SK-N-MC (cell line): ENCODE data around the gene COL20A1.

Experiments used
- DNase-seq: peaks from one replicate; pipeline ENCODE4 v3.0.0-alpha.2; 2011; ENCODE audit warnings: low read depth, low spot score
- H3K27ac ChIP-seq: fragments of 200-600 bp; sonication (generic); 2 replicates; pipeline ENCODE4 v1.5.1; 2016; ENCODE audit warnings: mixed run types
- H3K36me3 ChIP-seq: fragments of 200-600 bp; sonication (generic); 2 replicates; pipeline ENCODE4 v1.6.1; 2017; ENCODE audit warnings: antibody characterized with exemption, low read length, mixed read lengths; ENCODE audit not compliant: insufficient read depth
- H3K4me3 ChIP-seq: fragments of 200-600 bp; sonication (generic); 2 replicates; pipeline ENCODE4 v1.5.1; 2016
- H3K9ac ChIP-seq: fragments of 200-600 bp; sonication (generic); 2 replicates; pipeline ENCODE4 v1.8.0; 2017; ENCODE audit warnings: mixed run types, mixed read lengths; ENCODE audit not compliant: insufficient read length
- H3K9me3 ChIP-seq: fragments of 200-600 bp; sonication (generic); 2 replicates; pipeline ENCODE4 v1.6.1; 2017; ENCODE audit warnings: low read depth, mild to moderate bottlenecking, antibody characterized with exemption, low read length, moderate library complexity, mixed read lengths
- EZH2 ChIP-seq: fragments of 200-600 bp; sonication (generic); IDR thresholded peaks from one replicate; pipeline ENCODE4 v1.6.1; 2017; ENCODE audit warnings: antibody characterized with exemption
- FOXP2 ChIP-seq: optimal IDR thresholded peaks from 2 replicates; pipeline ENCODE3; 2011; ENCODE audit warnings: mild to moderate bottlenecking, moderate library complexity; ENCODE audit not compliant: insufficient read depth; ENCODE audit errors: extremely low read length, control extremely low read depth
- POLR2AphosphoS5 ChIP-seq: IDR thresholded peaks from 2 replicates; pipeline ENCODE4 v1.6.1; 2012; ENCODE audit warnings: mild to moderate bottlenecking, low read depth, low read length, borderline replicate concordance

Gene COL20A1

DNA sequence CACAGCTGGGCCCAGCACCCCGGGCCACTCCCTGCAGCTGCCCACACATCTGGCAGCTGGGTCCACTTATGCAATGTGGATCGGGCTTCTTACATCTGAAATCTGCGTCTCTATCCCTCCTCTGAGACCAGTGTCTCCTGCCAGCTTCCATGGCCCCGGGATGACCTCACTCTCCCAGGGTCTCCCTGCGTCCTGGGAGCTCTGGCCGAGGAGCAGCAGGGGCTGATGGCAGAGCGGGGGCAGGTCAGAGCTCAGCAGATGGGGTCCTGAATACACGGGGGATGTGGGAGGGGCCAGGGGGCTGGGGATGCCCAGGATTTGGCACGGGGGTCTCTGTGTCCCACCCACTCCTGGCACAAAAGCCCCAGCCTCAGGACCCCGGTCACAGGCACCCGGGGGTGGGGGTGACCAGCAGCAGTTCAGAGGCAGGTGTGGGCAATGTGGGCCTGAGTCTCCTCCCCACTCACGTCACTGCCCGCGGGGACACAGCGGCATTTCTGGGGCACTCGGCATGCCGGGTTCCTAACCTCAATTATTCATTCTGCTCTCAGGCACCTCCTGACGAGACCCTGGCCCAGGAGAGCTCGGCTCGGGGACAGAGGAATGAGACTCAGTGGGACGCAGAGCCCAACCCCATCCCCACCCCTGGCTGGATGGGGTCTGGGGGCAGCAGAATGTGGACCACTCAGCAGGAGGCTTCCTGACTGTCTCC is 51.8 kb downstream of the COL20A1 start:
- Histone ChIP-seq H3K36me3 (no peaks in the 10 kb centered on the region), H3K9ac (no peak overlapping the region), H3K9me3 (no peaks in the 10 kb centered on the region), H3K27ac (no peak overlapping the region), H3K4me3 (no peak overlapping the region)
- DNase-seq: no peak
- TF ChIP-seq POLR2AphosphoS5: no peak
- no peak for TF ChIP-seq EZH2
- TF ChIP-seq FOXP2: no peak

DNA sequence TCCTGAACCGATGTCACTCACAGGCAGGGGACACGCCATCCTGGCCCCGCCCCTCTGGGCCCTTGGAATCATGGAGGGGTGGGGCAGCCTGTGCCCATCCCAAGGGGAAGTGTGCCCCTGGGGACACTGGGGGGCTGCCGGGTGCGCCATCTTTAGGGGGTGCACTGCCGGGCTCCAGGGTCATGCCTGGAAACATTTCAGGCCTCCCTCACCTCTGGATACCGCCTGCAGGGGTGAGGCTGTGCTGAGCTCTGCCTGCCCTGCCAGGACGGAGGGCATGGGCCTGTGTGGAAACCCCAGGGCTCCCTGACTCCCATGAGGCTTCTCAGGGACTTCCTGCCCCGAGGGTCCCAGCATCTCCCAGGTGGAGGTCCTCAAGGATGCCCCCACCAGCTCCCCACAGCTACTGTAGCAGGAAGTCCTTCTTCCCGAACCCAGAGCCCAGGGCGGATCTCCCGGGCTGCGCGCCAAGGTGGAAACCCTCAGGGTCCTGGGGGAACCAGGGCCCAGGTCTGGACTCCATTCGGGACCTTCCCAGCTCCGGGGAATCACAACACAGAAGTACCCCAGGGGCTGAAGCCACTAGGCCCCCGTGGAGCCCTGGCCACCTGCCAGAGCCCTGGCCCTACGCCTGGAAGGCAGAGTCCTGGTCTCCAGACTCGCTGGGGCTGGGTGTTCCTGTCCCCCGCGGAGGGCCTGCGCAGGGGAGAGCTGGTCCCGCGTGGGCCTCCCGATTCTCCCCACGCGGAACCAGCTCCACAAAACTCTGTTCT is 52.5 kb downstream of the COL20A1 start:
- Histone ChIP-seq H3K9me3 (no peaks in the 10 kb centered on the region), H3K36me3 (no peaks in the 10 kb centered on the region), H3K27ac (no peak overlapping the region), H3K9ac (no peak overlapping the region), H3K4me3 (no peak overlapping the region)
- DNase-seq: no peak
- TF ChIP-seq EZH2 (no peak), FOXP2 (no peak), POLR2AphosphoS5 (no peak)

DNA sequence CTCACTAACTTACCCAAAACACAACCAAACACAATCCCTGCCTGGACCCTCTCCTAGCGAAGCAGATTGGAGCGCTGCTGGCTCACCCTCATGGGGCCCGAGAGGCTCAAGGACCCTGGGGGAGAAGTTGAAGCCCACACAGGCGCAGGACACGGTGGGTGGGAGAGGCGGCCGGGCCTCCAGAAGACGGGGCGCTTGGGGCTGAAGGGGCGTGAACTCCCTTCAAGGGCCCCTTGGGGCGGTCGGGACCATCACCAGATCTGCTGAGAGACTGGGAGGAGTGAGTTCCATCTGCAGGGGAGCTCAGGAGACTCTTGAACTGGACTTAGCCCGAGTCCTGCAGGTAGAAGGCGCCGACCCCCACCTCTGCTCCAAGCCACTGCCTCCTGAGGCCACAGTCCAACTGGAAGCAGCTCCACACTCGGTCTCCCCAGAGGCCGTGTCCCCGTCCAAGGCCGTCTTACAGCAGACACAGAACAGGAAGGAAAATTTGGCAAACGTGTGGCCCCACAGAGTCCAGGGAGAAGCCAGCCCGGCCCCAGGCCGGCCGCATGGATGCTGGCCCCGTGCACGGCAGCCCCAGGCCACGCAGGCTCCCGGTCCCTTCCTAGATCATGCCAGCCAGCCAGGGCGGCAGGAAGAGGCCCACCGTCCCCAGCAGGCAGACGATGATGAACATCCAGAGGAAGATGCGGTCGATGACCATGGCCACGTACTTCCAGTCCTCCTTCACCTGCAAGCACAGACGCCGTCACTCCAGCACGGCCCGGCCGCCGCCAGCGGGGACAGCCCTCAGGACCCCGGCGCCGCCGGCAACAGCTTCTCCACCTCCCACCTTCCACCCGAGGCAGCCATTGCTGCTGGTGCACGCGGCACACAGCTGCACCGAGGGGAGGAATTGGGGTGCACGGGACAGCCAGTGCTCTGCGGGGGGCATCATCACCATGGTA is 53.4 kb downstream of the COL20A1 start:
- Histone ChIP-seq H3K4me3 (no peak overlapping the region), H3K36me3 (no peaks in the 10 kb centered on the region), H3K9me3 (no peaks in the 10 kb centered on the region), H3K27ac (no peak overlapping the region), H3K9ac (no peak overlapping the region)
- no peak for TF ChIP-seq POLR2AphosphoS5
- DNase-seq: no peak

DNA sequence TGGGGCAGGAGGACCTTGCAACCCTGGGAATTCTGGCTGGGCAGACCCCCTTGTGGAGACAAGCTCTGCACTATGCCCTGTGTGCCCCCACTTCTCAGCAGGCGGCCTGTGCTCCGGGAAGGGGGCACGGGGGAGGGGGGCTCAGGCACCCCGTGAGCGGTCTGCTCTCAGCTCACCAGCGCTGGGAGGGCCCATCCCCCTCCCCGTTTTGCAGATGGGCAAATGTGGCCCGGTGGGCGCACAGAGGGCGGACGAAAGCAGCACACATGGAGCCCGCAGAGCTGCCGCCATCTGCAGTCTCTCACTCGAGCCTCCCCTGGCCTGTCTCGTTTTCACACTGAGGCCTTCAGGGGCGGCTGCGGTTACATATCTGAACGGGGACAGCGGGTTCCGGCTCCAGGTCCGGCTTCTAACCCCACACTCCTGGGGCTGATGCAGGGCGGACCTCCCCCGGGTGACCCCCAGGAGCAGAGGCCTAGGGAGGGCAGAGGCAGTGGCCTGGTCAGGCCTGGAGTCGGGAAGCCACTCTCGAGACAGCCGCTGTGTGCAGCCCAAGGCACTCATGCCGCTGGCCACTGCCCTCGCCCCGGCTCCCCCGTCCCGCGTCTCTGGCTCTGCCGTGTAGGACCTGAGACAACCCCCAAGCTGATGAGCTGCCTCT is 54.2 kb downstream of the COL20A1 start:
- no peak for DNase-seq
- Histone ChIP-seq H3K4me3 (no peak overlapping the region), H3K9ac (no peak overlapping the region), H3K9me3 (no peaks in the 10 kb centered on the region), H3K27ac (no peak overlapping the region), H3K36me3 (no peaks in the 10 kb centered on the region)
- TF ChIP-seq FOXP2 (no peak), EZH2 (no peak), POLR2AphosphoS5 (no peak)

DNA sequence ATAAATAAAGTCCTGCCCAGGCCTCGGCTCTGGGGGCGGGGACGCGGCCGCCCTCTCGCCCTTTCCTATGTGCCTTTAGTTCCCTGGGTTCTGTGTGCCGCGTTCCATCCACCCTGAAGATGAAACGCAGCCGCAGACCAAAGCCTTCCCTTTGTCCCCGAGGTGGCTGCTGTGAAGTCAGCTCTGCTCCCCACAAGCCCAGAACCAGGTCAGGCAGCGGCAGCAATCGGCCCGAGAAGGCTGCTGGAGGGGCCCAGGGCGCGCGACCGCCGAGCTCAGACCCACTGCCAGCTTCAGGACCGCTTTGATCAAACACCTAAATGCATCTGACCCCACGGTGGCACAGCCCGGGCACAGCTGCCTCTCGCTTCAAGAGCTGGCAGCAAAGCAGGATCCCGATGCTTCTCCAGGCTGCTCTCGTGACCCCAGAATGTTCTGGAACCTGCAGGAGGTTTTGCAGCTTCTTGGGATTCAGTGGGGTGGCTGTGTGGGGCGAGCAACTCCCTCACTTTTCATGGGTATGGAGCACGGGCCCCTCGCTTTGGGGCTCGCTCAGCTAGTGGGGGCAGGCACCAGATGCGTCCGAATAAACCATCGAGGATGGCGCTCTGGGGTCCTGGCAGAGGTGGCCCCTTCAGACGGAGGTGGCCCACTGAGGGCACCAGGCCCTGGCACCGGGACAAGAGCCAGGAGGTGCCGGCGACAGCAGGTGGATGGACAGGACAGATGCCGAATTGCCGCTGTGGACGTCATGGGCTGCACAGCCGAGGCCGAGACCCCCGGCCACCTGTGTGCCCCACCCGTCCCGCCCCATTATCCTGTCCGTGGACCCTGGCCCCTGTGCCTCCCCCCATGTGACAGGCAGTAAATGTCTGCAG is 55.2 kb downstream of the COL20A1 start:
- TF ChIP-seq FOXP2 (no peak), EZH2 (no peak), POLR2AphosphoS5 (no peak)
- Histone ChIP-seq H3K9ac (no peak overlapping the region), H3K36me3 (no peaks in the 10 kb centered on the region), H3K27ac (no peak overlapping the region), H3K4me3 (no peak overlapping the region), H3K9me3 (no peaks in the 10 kb centered on the region)
- DNase-seq: no peak

DNA sequence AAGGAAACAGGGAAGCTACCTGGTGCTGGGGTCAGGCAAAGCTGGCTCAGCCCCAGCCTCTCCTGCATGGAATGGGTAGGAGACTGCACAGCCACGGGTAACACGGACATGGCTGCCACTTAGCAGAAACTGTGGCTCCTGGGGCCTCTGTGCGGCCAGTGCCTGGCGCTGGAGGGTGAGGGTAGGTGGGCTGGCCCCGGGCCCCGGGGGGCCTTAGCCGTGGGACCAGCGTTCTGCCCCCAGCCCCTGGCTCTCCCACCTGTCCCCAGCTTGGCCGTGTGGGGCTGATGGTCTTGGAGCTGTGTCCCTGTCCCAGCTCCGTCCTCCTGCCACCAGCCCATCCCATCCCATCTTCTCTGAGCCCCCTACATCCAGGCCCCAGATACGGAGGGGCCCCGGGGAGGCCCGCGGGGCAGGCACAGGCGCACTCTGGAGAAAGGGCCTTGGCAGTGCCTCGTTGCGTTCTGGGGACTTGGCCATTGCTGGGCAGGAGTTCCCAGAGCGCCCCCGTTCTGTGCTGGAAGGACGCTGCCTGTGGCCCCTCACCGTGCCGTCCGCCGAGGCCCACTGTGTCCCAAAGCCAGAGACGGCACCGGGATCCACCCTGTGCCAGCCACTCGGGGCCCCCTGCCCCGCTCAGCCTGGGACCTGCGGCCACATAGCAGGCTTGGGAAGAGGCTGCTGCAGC is 56.0 kb downstream of the COL20A1 start:
- H3K9ac ChIP-seq: no peak overlapping the region
- no peak for DNase-seq
- no peak overlapping the region for H3K27ac ChIP-seq
- TF ChIP-seq POLR2AphosphoS5 (no peak), EZH2 (no peak), FOXP2 (no peak)
- no peaks in the 10 kb centered on the region for H3K36me3 ChIP-seq
- H3K9me3 ChIP-seq: no peaks in the 10 kb centered on the region
- H3K4me3 ChIP-seq: no peak overlapping the region

DNA sequence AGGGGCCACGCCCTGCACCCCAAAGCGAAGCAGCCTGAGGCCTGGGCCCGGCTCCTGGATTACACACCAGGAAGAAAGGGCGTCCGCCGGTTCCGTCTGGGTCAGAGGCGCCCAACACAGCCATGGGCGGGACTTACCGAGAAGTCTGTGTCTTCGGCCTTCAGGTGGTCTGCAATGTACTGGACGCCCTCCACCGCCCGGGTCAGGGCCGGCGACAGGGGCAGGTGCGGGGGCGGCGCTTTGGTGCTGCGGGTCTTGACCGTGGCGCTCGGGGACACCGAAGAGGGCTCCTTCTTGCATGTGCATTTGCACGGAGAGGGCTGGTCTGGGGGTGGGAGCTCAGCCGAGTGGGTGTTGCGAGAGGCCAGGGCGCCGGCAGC is 56.5 kb downstream of the COL20A1 start:
- TF ChIP-seq FOXP2 (no peak), EZH2 (no peak), POLR2AphosphoS5 (no peak)
- H3K9me3 ChIP-seq: no peaks in the 10 kb centered on the region
- no peak overlapping the region for H3K4me3 ChIP-seq
- no peak for DNase-seq
- H3K27ac ChIP-seq: no peak overlapping the region
- no peak overlapping the region for H3K9ac ChIP-seq
- no peaks in the 10 kb centered on the region for H3K36me3 ChIP-seq
